Lung (tissue), 12 donors: ENCODE data around the gene PCP4. TPM values are rescaled to one million over a fixed set of nuclear protein-coding genes. Genes with fewer than 3 reads are reported as not detected.

Experiments used
- ATAC-seq: fragments of 200-7000 bp; cut with Tn5 transposase; one replicate; pipeline ENCODE4 v1.9.1; 2020; ENCODE audit warnings: moderate number of reproducible peaks; ENCODE audit not compliant: insufficient read depth, low FRiP score
- DNase-seq, 3 donors: peaks; one replicate each; pipeline ENCODE4 v3.0.0-alpha.2; 2013 to 2017
- H3K27ac ChIP-seq, 2 donors: one replicate each; pipeline ENCODE4 v1.5.1; 2013; ENCODE audit warnings: mild to moderate bottlenecking in 2 of 2, moderate library complexity in 2 of 2, control low read depth in 1 of 2, inconsistent platforms in 1 of 2, low read depth in 1 of 2, low read length in 1 of 2
- H3K27me3 ChIP-seq, 3 donors: one replicate each; pipeline ENCODE4 v1.5.1; 2013; ENCODE audit warnings: low read length in 2 of 3; ENCODE audit not compliant: control insufficient read depth in 3 of 3, insufficient read depth in 3 of 3
- H3K36me3 ChIP-seq, 4 donors: one replicate each; pipeline ENCODE4 v1.5.1; 2013; ENCODE audit warnings: low read length in 4 of 4, mild to moderate bottlenecking in 1 of 4, moderate library complexity in 1 of 4; ENCODE audit not compliant: control insufficient read depth in 4 of 4, insufficient read depth in 4 of 4
- H3K4me1 ChIP-seq, 5 donors: one replicate each; pipeline ENCODE4 v1.5.1; 2013; ENCODE audit warnings: low read length in 5 of 5, mild to moderate bottlenecking in 2 of 5, moderate library complexity in 1 of 5; ENCODE audit not compliant: control insufficient read depth in 5 of 5, insufficient read depth in 5 of 5
- H3K4me3 ChIP-seq: one replicate; pipeline ENCODE4 v1.5.1; 2013; ENCODE audit warnings: mild to moderate bottlenecking, control low read depth, moderate library complexity
- H3K9ac ChIP-seq, 2 donors: one replicate each; pipeline ENCODE4 v1.5.1; 2013; ENCODE audit warnings: low read length in 2 of 2, control low read depth in 1 of 2; ENCODE audit not compliant: insufficient read depth in 1 of 2
- H3K9me3 ChIP-seq, 4 donors: one replicate each; pipeline ENCODE4 v1.5.1; 2013; ENCODE audit warnings: low read length in 3 of 4, mild to moderate bottlenecking in 1 of 4, moderate library complexity in 1 of 4; ENCODE audit not compliant: control insufficient read depth in 4 of 4, insufficient read depth in 3 of 4
- CTCF ChIP-seq: IDR thresholded peaks from 2 replicates; pipeline ENCODE4 v1.5.1; 2012; ENCODE audit warnings: mild to moderate bottlenecking; ENCODE audit errors: control extremely low read depth, extremely low read depth
- WGBS, 2 donors: extraction: QIAGEN DNeasy Blood & Tissue Kit; methylation state at CpG; one replicate each; pipeline ENCODE4 v1.1.7; 2013; 5-methylcytosine and 5-hydroxymethylcytosine counted together
- polyA plus RNA-seq, 2 donors: library from polyadenylated mRNA; stranded (reverse); fragments of 200-250 nt; gene quantifications; one replicate each; pipeline ENCODE4 v1.2.1, GENCODE V29; 2013
- total RNA-seq, 2 donors: library from RNA; depleted of rRNA in 1 of 2; stranded (reverse); fragments of >200 nt in 1 of 2; gene quantifications; one replicate each; pipeline ENCODE4 v1.2.1, GENCODE V29; 2014 to 2021
- donor health status: control.
- donor health status: control.
- donor health status: Bipolar disorder and iron deficiency.
- donor health status: healthy.
- donor health status: DM: yes; HTN: yes; CAD: no.

PCP4 gene
- total and polyA plus RNA-seq, 4 donors: 0.74 to 3.1 (median 1.3) TPM; not detected in 1

GRCh38 chr21:39924577-39925308 lies 57.5 kb downstream of the PCP4 start:
- Histone ChIP-seq H3K36me3 (no peaks in the 10 kb centered on the region), H3K27ac (no peak overlapping the region), H3K4me1 (no peaks in the 10 kb centered on the region), H3K27me3 (no peaks in the 10 kb centered on the region), H3K9ac (no peak overlapping the region), H3K4me3 (no peak overlapping the region), H3K9me3 (peaks cover 0 to 4% (median 0%) of the 10 kb centered on the region in 4 donors)
- no peak for TF ChIP-seq CTCF
- DNase-seq (no peak), ATAC-seq (no peak)
- WGBS, 2 donors: 69 to 80% methylated on average over 8 of the region's 8 CpGs

GRCh38 chr21:39927304-39927886 lies 60.2 kb downstream of the PCP4 start:
- Histone ChIP-seq H3K27ac (no peak overlapping the region), H3K27me3 (no peaks in the 10 kb centered on the region), H3K4me1 (no peaks in the 10 kb centered on the region), H3K9me3 (peaks cover 0 to 1% (median 0%) of the 10 kb centered on the region in 4 donors), H3K9ac (no peak overlapping the region), H3K36me3 (no peaks in the 10 kb centered on the region), H3K4me3 (no peak overlapping the region)
- no peak for ATAC-seq
- DNase-seq: no peak
- no peak for TF ChIP-seq CTCF
- 66 to 69% methylated on average over 2 of the region's 2 CpGs for WGBS, 2 donors

GRCh38 chr21:39932335-39932734 lies 65.1 kb downstream of the PCP4 start:
- DNase-seq (no peak), ATAC-seq (no peak)
- 80 to 92% methylated on average over 1 of the region's 1 CpG for WGBS, 2 donors
- peaks cover 0 to 1% (median 0%) of the 10 kb centered on the region in 4 donors for H3K9me3 ChIP-seq
- no peaks in the 10 kb centered on the region for H3K4me1 ChIP-seq
- no peak for TF ChIP-seq CTCF
- H3K9ac ChIP-seq: no peak overlapping the region
- H3K36me3 ChIP-seq: no peaks in the 10 kb centered on the region
- H3K4me3 ChIP-seq: no peak overlapping the region
- H3K27ac ChIP-seq: no peak overlapping the region
- H3K27me3 ChIP-seq: no peaks in the 10 kb centered on the region
